Measurements from ENCODE around the gene P3H4.

- no peak for TF ChIP-seq CTCF (IDR thresholded peaks at IDR 0.05)
- no peak for TF ChIP-seq POLR2A (IDR thresholded peaks at IDR 0.05)
These were observed 2.4 kb upstream of the P3H4 start for GRCh38 chr17:41814195-41814594.
